HepG2 (cell line): Measurements from ENCODE around the gene RAB3C.

Experiments used
- NFE2L2 ChIP-seq: fragments of 150-350 bp; IDR thresholded peaks from 2 replicates; pipeline ENCODE4 v1.6.1; 2014; ENCODE audit warnings: low read length
- POLR2AphosphoS5 ChIP-seq: IDR thresholded peaks from 2 replicates; pipeline ENCODE4 v1.6.1; 2012; ENCODE audit warnings: low read depth, low read length
- TCF7L2 ChIP-seq: IDR thresholded peaks from 2 replicates; pipeline ENCODE4 v1.6.1; 2011; ENCODE audit warnings: mild to moderate bottlenecking, low read depth, low read length, moderate library complexity

DNA sequence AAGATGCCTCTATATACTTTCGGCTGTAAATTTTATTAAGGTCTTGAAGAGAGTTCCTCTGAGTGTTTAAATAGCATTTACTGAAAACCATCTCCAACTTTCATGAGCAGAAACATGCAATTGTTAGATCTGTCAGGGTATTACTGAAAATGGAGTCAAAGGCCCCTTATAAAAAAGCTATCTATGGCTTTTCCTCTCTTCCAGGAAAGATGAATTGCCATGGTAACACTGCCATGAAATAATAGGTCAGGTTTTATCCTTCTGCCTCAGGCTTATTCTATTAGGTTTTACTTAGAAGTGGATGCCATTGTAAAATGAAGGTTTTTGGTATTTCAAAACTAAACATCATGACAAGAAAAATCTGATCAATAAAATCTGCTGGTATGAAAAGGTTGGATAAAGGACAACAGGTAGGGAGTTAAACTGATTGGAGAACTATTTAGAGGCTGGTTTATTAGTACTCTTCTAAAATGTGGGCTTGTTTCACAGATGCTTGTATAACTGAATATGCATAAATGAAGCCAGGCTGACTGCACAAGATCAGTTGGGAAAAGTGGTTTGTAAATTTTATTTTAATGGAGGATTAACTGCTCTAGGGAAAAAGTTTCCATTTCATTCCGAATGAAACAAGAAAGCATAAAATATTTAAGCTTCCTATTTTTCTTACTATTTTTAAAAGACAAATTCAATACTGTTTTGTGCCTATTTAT is 135.5 kb downstream of the RAB3C start:
- TF ChIP-seq NFE2L2: no peak
- TF ChIP-seq POLR2AphosphoS5: no peak
- TF ChIP-seq TCF7L2: no peak
